ENCODE data around the gene POLK. TPM values are rescaled to one million over a fixed set of nuclear protein-coding genes. Genes with fewer than 3 reads are reported as not detected.

POLK gene
- total RNA-seq, 2 experiments from 2014 or later = 16.0 to 29.5 TPM

DNA sequence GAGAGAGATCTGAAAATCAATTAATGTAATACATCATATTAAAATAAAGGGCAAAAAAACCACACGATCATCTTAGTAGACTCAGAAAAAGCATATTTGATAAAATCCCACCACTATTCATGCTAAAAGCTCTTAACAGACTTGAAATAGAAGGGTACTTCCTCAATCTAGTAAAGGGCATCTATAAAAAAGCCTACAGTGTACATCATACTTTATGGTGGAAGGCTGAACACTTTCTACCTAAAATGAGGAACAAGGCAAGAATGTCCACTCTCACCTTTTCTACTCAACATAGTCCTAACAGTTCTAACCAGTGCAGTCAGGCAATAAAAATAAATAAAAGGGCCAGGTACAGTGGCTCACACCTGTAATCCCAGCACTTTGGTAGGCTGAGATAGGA is 38.9 kb downstream of the POLK start:
- Histone ChIP-seq H3K27ac (ENCODE audit: low read depth, low read length, poor library complexity, severe bottlenecking) (no peak overlapping the region), H3K4me2 (ENCODE audit: low read length) (no peak overlapping the region), H3K36me3 (ENCODE audit: insufficient read depth, low read length) (peaks cover 33% of the 10 kb centered on the region), H3K9me2 (ENCODE audit: insufficient read depth, low read length) (no peaks in the 10 kb centered on the region), H3K4me1 (ENCODE audit: insufficient read depth, low read length, poor library complexity, severe bottlenecking) (no peaks in the 10 kb centered on the region), H3K79me2 (ENCODE audit: insufficient read depth, low read depth, low read length) (no peaks in the 10 kb centered on the region), H3K9me3 (ENCODE audit: low read length) (no peaks in the 10 kb centered on the region), H3K4me3 (ENCODE audit: low read depth, low read length, poor library complexity, severe bottlenecking) (no peak overlapping the region), H2AFZ (ENCODE audit: low read length) (no peak overlapping the region), H4K20me1 (ENCODE audit: insufficient read depth, low read length) (no peaks in the 10 kb centered on the region)
- no peak for TF ChIP-seq EZH2phosphoT487 (IDR thresholded peaks at IDR 0.05; ENCODE audit: borderline replicate concordance, low read depth, low read length)
- no TSS peak for BruUV-seq (replicated peaks)
- ChIA-PET CTCF (ENCODE audit: unreplicated experiment) (no interaction called here), POLR2A (no interaction called here)
- intact Hi-C loops (cut with micrococcal nuclease; ENCODE audit: unreplicated experiment) = no loop called here
- DNase-seq (ENCODE audit: low spot score) = no peak

DNA sequence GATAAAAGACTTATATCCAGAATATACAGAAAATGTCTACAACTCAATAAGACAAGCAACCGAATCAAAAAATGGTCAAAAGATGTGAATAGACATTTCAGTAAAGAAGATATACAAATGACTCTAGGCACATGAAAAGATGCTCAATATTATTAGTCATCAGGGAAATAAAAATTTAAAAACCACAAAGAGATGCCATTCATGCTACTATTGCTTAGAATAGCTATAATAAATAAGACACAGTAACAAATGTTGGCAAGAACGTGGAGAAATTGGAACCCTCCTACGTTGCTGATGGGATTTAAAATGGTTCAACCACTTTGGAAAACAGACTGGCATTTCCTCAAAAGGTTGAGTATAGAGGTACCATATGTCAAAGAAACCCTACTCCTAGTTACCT is 39.8 kb downstream of the POLK start:
- CTCF ChIA-PET (ENCODE audit: unreplicated experiment) = no interaction called here
- Histone ChIP-seq H3K9me2 (ENCODE audit: insufficient read depth, low read length) (no peaks in the 10 kb centered on the region), H3K4me2 (ENCODE audit: low read length) (no peak overlapping the region), H4K20me1 (ENCODE audit: insufficient read depth, low read length) (no peaks in the 10 kb centered on the region), H2AFZ (ENCODE audit: low read length) (no peak overlapping the region), H3K4me3 (ENCODE audit: low read depth, low read length, poor library complexity, severe bottlenecking) (no peak overlapping the region), H3K36me3 (ENCODE audit: insufficient read depth, low read length) (peaks cover 41% of the 10 kb centered on the region), H3K27ac (ENCODE audit: low read depth, low read length, poor library complexity, severe bottlenecking) (no peak overlapping the region), H3K79me2 (ENCODE audit: insufficient read depth, low read depth, low read length) (no peaks in the 10 kb centered on the region), H3K4me1 (ENCODE audit: insufficient read depth, low read length, poor library complexity, severe bottlenecking) (no peaks in the 10 kb centered on the region), H3K9me3 (ENCODE audit: low read length) (no peaks in the 10 kb centered on the region)
- POLR2A ChIA-PET = interaction anchor here (0.6 to 1.4 kb wide), 4 partner anchors 11 to 326 kb away, joined by 3 to 4 read pairs (median 4); no protein-coding TSS in a partner anchor
- intact Hi-C loops (cut with micrococcal nuclease; ENCODE audit: unreplicated experiment) = no loop called here
- BruUV-seq (replicated peaks) = no TSS peak
- no peak for DNase-seq (ENCODE audit: low spot score)
- no peak for TF ChIP-seq EZH2phosphoT487 (IDR thresholded peaks at IDR 0.05; ENCODE audit: borderline replicate concordance, low read depth, low read length)
- TF ChIP-seq, protein P1, sequence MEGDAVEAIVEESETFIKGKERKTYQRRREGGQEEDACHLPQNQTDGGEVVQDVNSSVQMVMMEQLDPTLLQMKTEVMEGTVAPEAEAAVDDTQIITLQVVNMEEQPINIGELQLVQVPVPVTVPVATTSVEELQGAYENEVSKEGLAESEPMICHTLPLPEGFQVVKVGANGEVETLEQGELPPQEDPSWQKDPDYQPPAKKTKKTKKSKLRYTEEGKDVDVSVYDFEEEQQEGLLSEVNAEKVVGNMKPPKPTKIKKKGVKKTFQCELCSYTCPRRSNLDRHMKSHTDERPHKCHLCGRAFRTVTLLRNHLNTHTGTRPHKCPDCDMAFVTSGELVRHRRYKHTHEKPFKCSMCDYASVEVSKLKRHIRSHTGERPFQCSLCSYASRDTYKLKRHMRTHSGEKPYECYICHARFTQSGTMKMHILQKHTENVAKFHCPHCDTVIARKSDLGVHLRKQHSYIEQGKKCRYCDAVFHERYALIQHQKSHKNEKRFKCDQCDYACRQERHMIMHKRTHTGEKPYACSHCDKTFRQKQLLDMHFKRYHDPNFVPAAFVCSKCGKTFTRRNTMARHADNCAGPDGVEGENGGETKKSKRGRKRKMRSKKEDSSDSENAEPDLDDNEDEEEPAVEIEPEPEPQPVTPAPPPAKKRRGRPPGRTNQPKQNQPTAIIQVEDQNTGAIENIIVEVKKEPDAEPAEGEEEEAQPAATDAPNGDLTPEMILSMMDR (conservative IDR thresholded peaks at IDR 0.05; ENCODE audit: low read length) = no peak

DNA sequence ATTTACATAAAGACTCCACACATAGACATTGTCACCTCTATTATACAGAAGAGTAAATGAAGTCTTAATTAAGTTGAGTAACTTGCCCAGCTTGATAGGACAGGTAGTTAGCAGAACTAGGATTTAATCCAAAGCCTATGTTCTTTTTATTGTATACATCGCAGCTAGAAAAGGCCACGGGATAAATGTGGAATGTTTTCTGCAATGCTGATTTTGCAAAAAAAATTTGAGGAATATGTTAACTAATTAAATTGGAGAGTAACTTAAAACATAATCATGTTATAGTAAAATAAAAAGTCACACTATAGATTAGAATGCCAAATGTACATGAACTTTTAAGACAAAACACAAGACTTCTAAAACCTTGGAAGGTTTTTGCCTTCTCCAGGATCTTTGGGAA is 41.1 kb downstream of the POLK start:
- Histone ChIP-seq H3K4me2 (ENCODE audit: low read length) (no peak overlapping the region), H3K36me3 (ENCODE audit: insufficient read depth, low read length) (peaks cover 49% of the 10 kb centered on the region), H4K20me1 (ENCODE audit: insufficient read depth, low read length) (no peaks in the 10 kb centered on the region), H3K27ac (ENCODE audit: low read depth, low read length, poor library complexity, severe bottlenecking) (no peak overlapping the region), H3K4me3 (ENCODE audit: low read depth, low read length, poor library complexity, severe bottlenecking) (no peak overlapping the region), H3K9me3 (ENCODE audit: low read length) (no peaks in the 10 kb centered on the region), H3K9me2 (ENCODE audit: insufficient read depth, low read length) (no peaks in the 10 kb centered on the region), H2AFZ (ENCODE audit: low read length) (no peak overlapping the region), H3K79me2 (ENCODE audit: insufficient read depth, low read depth, low read length) (no peaks in the 10 kb centered on the region), H3K4me1 (ENCODE audit: insufficient read depth, low read length, poor library complexity, severe bottlenecking) (no peaks in the 10 kb centered on the region)
- TF ChIP-seq EZH2phosphoT487 (IDR thresholded peaks at IDR 0.05; ENCODE audit: borderline replicate concordance, low read depth, low read length) = no peak
- TF ChIP-seq, protein P1 (conservative IDR thresholded peaks at IDR 0.05; ENCODE audit: low read length) = no peak
- no TSS peak for BruUV-seq (replicated peaks)
- DNase-seq (ENCODE audit: low spot score) = no peak
- CTCF ChIA-PET (ENCODE audit: unreplicated experiment) = no interaction called here
- intact Hi-C loops (cut with micrococcal nuclease; ENCODE audit: unreplicated experiment) = no loop called here
- POLR2A ChIA-PET = interaction anchor here (0.5 to 1.5 kb wide), 5 partner anchors 11 to 1133 kb away, joined by 3 to 4 read pairs (median 3); no protein-coding TSS in a partner anchor
